Left lung (tissue), 10 donors: ENCODE results near the gene PLA2G4A. TPM values are rescaled to one million over a fixed set of nuclear protein-coding genes. Genes with fewer than 3 reads are reported as not detected.

Experiments
- ATAC-seq: fragments of 200-7000 bp; cut with Tn5 transposase; one replicate; pipeline ENCODE4 v1.9.1; 2020; ENCODE audit warnings: moderate library complexity
- DNase-seq, 4 donors: peaks; one replicate each; pipeline ENCODE4 v3.0.0-alpha.2; 2013 to 2020
- H3K27ac ChIP-seq, 2 donors: fragments of 200-600 bp; sonication (generic) in 1 of 2; one replicate each; pipeline versions ENCODE4 v1.5.0 to v1.8.0; 2020 to 2021
- H3K27me3 ChIP-seq, 2 donors: fragments of 200-600 bp; sonication (generic) in 1 of 2; one replicate each; pipeline versions ENCODE4 v1.5.0 to v1.8.0; 2020 to 2021
- H3K36me3 ChIP-seq, 2 donors: fragments of 200-600 bp; sonication (generic) in 1 of 2; one replicate each; pipeline versions ENCODE4 v1.5.0 to v1.8.0; 2020 to 2021
- H3K4me1 ChIP-seq, 2 donors: fragments of 200-600 bp; one replicate each; pipeline ENCODE4 v1.8.0; 2021
- H3K4me3 ChIP-seq, 2 donors: fragments of 200-600 bp; sonication (generic) in 1 of 2; one replicate each; pipeline versions ENCODE4 v1.5.0 to v1.8.0; 2020 to 2021; ENCODE audit warnings: mild to moderate bottlenecking in 1 of 2
- H3K9me3 ChIP-seq, 2 donors: fragments of 200-600 bp; sonication (generic) in 1 of 2; one replicate each; pipeline versions ENCODE4 v1.5.0 to v1.8.0; 2020 to 2021
- intact Hi-C, 2 donors: fragments of 100-400 bp; cut with DNase I; formaldehyde crosslinking; loops; one replicate each; pipeline versions ENCODE4 v1.11.2 to v1.14.2; 2022
- polyA plus RNA-seq, 6 donors: library from polyadenylated mRNA; unstranded; fragments of 120-200 nt; gene quantifications; one replicate each; pipeline ENCODE4 v1.2.1, GENCODE V29; 2013; ENCODE audit not compliant: insufficient read length in 6 of 6
- total RNA-seq, 2 donors: library from RNA; stranded (reverse); fragmentation: NEBNext Ultra II Directional; extraction: Animal tissue kit (Norgen Biotek cat#: 25700); gene quantifications; one replicate each; pipeline ENCODE4 v1.2.1, GENCODE V29; 2021
- TF ChIP-seq, protein P1 (sequence below), 2 donors: fragments of 200-600 bp; sonication (generic) in 1 of 2; IDR thresholded peaks; one replicate each; pipeline versions ENCODE4 v1.5.0 to v1.8.0; 2021; ENCODE audit warnings: antibody characterized with exemption in 2 of 2
- donor health status: DM: no; HTN: yes; CAD: no.
- donor health status: DM: no; HTN: no; CAD: no.

Gene PLA2G4A
- total and polyA plus RNA-seq, 8 donors, result 8.2 to 13.9 (median 10.4) TPM

DNA sequence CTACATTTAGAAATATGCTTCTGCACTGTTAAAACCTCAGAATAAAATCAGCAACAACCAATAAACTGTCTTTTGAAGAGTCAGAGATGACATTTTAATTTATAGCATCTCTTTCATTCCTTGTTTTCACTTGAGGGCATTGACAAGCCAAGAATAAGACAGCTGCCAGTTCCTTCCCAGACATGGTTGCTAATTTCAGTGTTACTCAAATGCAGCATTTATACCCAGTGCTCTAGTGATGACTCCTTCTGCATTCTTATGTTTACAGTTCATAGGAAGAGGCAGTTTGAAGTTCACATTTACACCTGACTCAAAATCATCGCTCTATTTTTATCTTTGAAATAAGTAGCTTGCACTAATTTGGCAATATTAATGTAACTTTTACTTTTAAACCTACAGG lies 44.9 kb downstream of the PLA2G4A start:
- DNase-seq (no peak), ATAC-seq (no peak)
- intact Hi-C loops, result no loop called here
- TF ChIP-seq, protein P1, sequence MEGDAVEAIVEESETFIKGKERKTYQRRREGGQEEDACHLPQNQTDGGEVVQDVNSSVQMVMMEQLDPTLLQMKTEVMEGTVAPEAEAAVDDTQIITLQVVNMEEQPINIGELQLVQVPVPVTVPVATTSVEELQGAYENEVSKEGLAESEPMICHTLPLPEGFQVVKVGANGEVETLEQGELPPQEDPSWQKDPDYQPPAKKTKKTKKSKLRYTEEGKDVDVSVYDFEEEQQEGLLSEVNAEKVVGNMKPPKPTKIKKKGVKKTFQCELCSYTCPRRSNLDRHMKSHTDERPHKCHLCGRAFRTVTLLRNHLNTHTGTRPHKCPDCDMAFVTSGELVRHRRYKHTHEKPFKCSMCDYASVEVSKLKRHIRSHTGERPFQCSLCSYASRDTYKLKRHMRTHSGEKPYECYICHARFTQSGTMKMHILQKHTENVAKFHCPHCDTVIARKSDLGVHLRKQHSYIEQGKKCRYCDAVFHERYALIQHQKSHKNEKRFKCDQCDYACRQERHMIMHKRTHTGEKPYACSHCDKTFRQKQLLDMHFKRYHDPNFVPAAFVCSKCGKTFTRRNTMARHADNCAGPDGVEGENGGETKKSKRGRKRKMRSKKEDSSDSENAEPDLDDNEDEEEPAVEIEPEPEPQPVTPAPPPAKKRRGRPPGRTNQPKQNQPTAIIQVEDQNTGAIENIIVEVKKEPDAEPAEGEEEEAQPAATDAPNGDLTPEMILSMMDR (IDR thresholded peaks at IDR 0.05), result no peak
- H3K27ac ChIP-seq, result no peak overlapping the region
- no peaks in the 10 kb centered on the region for H3K27me3 ChIP-seq
- H3K4me3 ChIP-seq, result no peak overlapping the region
- H3K4me1 ChIP-seq, result no peaks in the 10 kb centered on the region
- no peaks in the 10 kb centered on the region for H3K9me3 ChIP-seq
- no peaks in the 10 kb centered on the region for H3K36me3 ChIP-seq

- DNase-seq, result no peak
- H3K36me3 ChIP-seq, result no peaks in the 10 kb centered on the region
- TF ChIP-seq, protein P1 (IDR thresholded peaks at IDR 0.05), result no peak
- H3K4me3 ChIP-seq, result no peak overlapping the region
- no peak for ATAC-seq
- intact Hi-C loops, result no loop called here
- no peaks in the 10 kb centered on the region for H3K9me3 ChIP-seq
- no peaks in the 10 kb centered on the region for H3K27me3 ChIP-seq
- H3K27ac ChIP-seq, result no peak overlapping the region
- H3K4me1 ChIP-seq, result no peaks in the 10 kb centered on the region
Measured at GRCh38 chr1:186875896-186876835, 47.4 kb downstream of the PLA2G4A start.

- H3K4me1 ChIP-seq, result no peaks in the 10 kb centered on the region
- H3K27ac ChIP-seq, result no peak overlapping the region
- H3K4me3 ChIP-seq, result no peak overlapping the region
- TF ChIP-seq, protein P1 (IDR thresholded peaks at IDR 0.05), result no peak
- ATAC-seq (no peak), DNase-seq (no peak)
- H3K27me3 ChIP-seq, result no peaks in the 10 kb centered on the region
- no peaks in the 10 kb centered on the region for H3K9me3 ChIP-seq
- no peaks in the 10 kb centered on the region for H3K36me3 ChIP-seq
- intact Hi-C loops, result no loop called here
Measured at GRCh38 chr1:186878356-186878755, 49.6 kb downstream of the PLA2G4A start.

GRCh38 chr1:186880982-186881381 lies 52.2 kb downstream of the PLA2G4A start:
- no peaks in the 10 kb centered on the region for H3K4me1 ChIP-seq
- H3K27me3 ChIP-seq, result no peaks in the 10 kb centered on the region
- H3K9me3 ChIP-seq, result peaks cover 0 to 9% of the 10 kb centered on the region in 2 donors
- DNase-seq (no peak), ATAC-seq (no peak)
- no peaks in the 10 kb centered on the region for H3K36me3 ChIP-seq
- intact Hi-C loops, result no loop called here
- no peak overlapping the region for H3K27ac ChIP-seq
- no peak overlapping the region for H3K4me3 ChIP-seq
- TF ChIP-seq, protein P1 (IDR thresholded peaks at IDR 0.05), result no peak

GRCh38 chr1:186882372-186883134 lies 53.8 kb downstream of the PLA2G4A start:
- H3K27ac ChIP-seq, result no peak overlapping the region
- no peak for DNase-seq
- H3K27me3 ChIP-seq, result no peaks in the 10 kb centered on the region
- H3K4me1 ChIP-seq, result no peaks in the 10 kb centered on the region
- intact Hi-C loops, result no loop called here
- TF ChIP-seq, protein P1 (IDR thresholded peaks at IDR 0.05), result no peak
- no peaks in the 10 kb centered on the region for H3K36me3 ChIP-seq
- H3K4me3 ChIP-seq, result no peak overlapping the region
- ATAC-seq, result no peak
- peaks cover 0 to 9% of the 10 kb centered on the region in 2 donors for H3K9me3 ChIP-seq
